Liver (tissue), 9 donors: ENCODE results near the gene TMEM86B. TPM values are rescaled to one million over a fixed set of nuclear protein-coding genes. Genes with fewer than 3 reads are reported as not detected.

ENCODE experiments used
- DNase-seq: peaks from one replicate; pipeline ENCODE4 v3.0.0-alpha.2; 2017; ENCODE audit warnings: low spot score
- H3K27ac ChIP-seq, 2 donors: one replicate each; pipeline ENCODE4 v1.7.0; 2013; ENCODE audit warnings: inconsistent platforms in 2 of 2, low read length in 2 of 2, control low read depth in 1 of 2, low read depth in 1 of 2, mild to moderate bottlenecking in 1 of 2
- H3K27me3 ChIP-seq, 4 donors: one replicate each; pipeline versions ENCODE4 v1.6.1 to v1.7.0; 2013; ENCODE audit warnings: low read length in 3 of 4, inconsistent platforms in 1 of 4, mild to moderate bottlenecking in 1 of 4, moderate library complexity in 1 of 4; ENCODE audit not compliant: control insufficient read depth in 4 of 4, insufficient read depth in 4 of 4
- H3K36me3 ChIP-seq, 4 donors: one replicate each; pipeline versions ENCODE4 v1.6.1 to v1.7.0; 2013; ENCODE audit warnings: low read length in 3 of 4, mild to moderate bottlenecking in 3 of 4, low read depth in 1 of 4, moderate library complexity in 1 of 4; ENCODE audit not compliant: control insufficient read depth in 4 of 4, insufficient read depth in 3 of 4
- H3K4me1 ChIP-seq, 4 donors: one replicate each; pipeline versions ENCODE4 v1.6.1 to v1.7.0; 2013; ENCODE audit warnings: low read length in 3 of 4, mild to moderate bottlenecking in 3 of 4, moderate library complexity in 1 of 4; ENCODE audit not compliant: control insufficient read depth in 4 of 4, insufficient read depth in 4 of 4
- H3K4me3 ChIP-seq, 3 donors: one replicate each; pipeline versions ENCODE4 v1.6.1 to v1.7.0; 2013; ENCODE audit warnings: low read length in 3 of 3, control low read depth in 1 of 3, low read depth in 1 of 3, mild to moderate bottlenecking in 1 of 3
- H3K9ac ChIP-seq, 2 donors: one replicate each; pipeline ENCODE4 v1.7.0; 2013; ENCODE audit warnings: low read length in 2 of 2, mild to moderate bottlenecking in 2 of 2, moderate library complexity in 2 of 2, control low read depth in 1 of 2, low read depth in 1 of 2
- H3K9me3 ChIP-seq, 4 donors: one replicate each; pipeline versions ENCODE4 v1.6.1 to v1.7.0; 2013; ENCODE audit warnings: low read length in 3 of 4; ENCODE audit not compliant: control insufficient read depth in 4 of 4
- ATF3 ChIP-seq: IDR thresholded peaks from 2 replicates; pipeline ENCODE4 v1.6.1; 2016; ENCODE audit warnings: antibody characterized with exemption
- CTCF ChIP-seq: fragments of 150-350 bp; IDR thresholded peaks from 2 replicates; pipeline ENCODE4 v1.5.1; 2017; ENCODE audit warnings: improper control_type of control experiment, low read depth, low read length; ENCODE audit not compliant: missing input control
- FOXA1 ChIP-seq: IDR thresholded peaks from 2 replicates; pipeline ENCODE4 v1.6.1; 2016; ENCODE audit warnings: antibody characterized with exemption
- GABPA ChIP-seq, 2 donors: IDR thresholded peaks in 1 of 2; conservative IDR thresholded peaks in 1 of 2; 2 replicates each; pipeline ENCODE4 v1.6.1; 2016; ENCODE audit warnings: antibody characterized with exemption in 2 of 2, mild to moderate bottlenecking in 1 of 2, moderate library complexity in 1 of 2
- HNF4A ChIP-seq, 2 donors: conservative IDR thresholded peaks; 2 replicates each; pipeline ENCODE4 v1.6.1; 2016; ENCODE audit warnings: antibody characterized with exemption in 2 of 2, mild to moderate bottlenecking in 2 of 2
- HNF4G ChIP-seq: IDR thresholded peaks from 2 replicates; pipeline ENCODE4 v1.6.1; 2016; ENCODE audit warnings: antibody characterized with exemption
- JUND ChIP-seq, 2 donors: IDR thresholded peaks; 2 replicates each; pipeline ENCODE4 v1.6.1; 2016; ENCODE audit warnings: antibody characterized with exemption in 2 of 2
- RAD21 ChIP-seq, 2 donors: IDR thresholded peaks; 2 replicates each; pipeline ENCODE4 v1.6.1; 2016; ENCODE audit warnings: antibody characterized with exemption in 2 of 2, mild to moderate bottlenecking in 2 of 2
- RXRA ChIP-seq, 2 donors: IDR thresholded peaks; 2 replicates each; pipeline ENCODE4 v1.6.1; 2017 to 2018; ENCODE audit warnings: antibody characterized with exemption in 2 of 2, mild to moderate bottlenecking in 1 of 2
- SP1 ChIP-seq: IDR thresholded peaks from 2 replicates; pipeline ENCODE4 v1.6.1; 2018; ENCODE audit warnings: antibody characterized with exemption, mild to moderate bottlenecking
- ZBTB33 ChIP-seq: IDR thresholded peaks from 2 replicates; pipeline ENCODE4 v1.6.1; 2016; ENCODE audit warnings: antibody characterized with exemption
- WGBS: extraction: QIAGEN DNeasy Blood & Tissue Kit; methylation state at CpG from one replicate; pipeline ENCODE4 v1.1.7; 2013; 5-methylcytosine and 5-hydroxymethylcytosine counted together
- polyA plus RNA-seq, 2 donors: library from polyadenylated mRNA; stranded (reverse) in 1 of 2; unstranded in 1 of 2; fragments of 200-250 nt in 1 of 2; fragments of >200 nt in 1 of 2; fragmentation: Nextera tagmentation in 1 of 2; extraction: Ambion mirVana in 1 of 2; gene quantifications; one replicate each; pipeline versions ENCODE4 v1.2.1 to v1.2.3, GENCODE V29; 2013 to 2015
- total RNA-seq, 2 donors: library from RNA; depleted of rRNA; stranded (reverse); fragments of >200 nt; gene quantifications; one replicate each; pipeline ENCODE4 v1.2.3, GENCODE V29; 2014
- donor health status: healthy.
- donor health status: healthy.
- donor health status: healthy.
- donor health status: healthy.
- donor health status: healthy.

Gene TMEM86B
- total and polyA plus RNA-seq, 4 donors = 4.8 to 20.1 (median 16.6) TPM

GRCh38 chr19:55257461-55258420, 29.2 kb upstream of the TMEM86B start:
- Histone ChIP-seq H3K9ac (peak overlapping the region; percentile 77 to 96), H3K4me1 (peaks cover 2 to 54% (median 34%) of the 10 kb centered on the region in 4 donors), H3K27ac (peak overlapping the region; percentile 48 to 78), H3K4me3 (peak overlapping the region; percentile 72 to 95 (median 91)), H3K27me3 (no peaks in the 10 kb centered on the region), H3K36me3 (peaks cover 0 to 3% (median 0%) of the 10 kb centered on the region in 4 donors), H3K9me3 (no peaks in the 10 kb centered on the region)
- DNase-seq = no peak
- WGBS = 4% methylated on average over 51 of the region's 51 CpGs
- TF ChIP-seq HNF4A (conservative IDR thresholded peaks at IDR 0.05) (peak; percentile 36 to 41), RAD21 (IDR thresholded peaks at IDR 0.05) (no peak)

- peak overlapping the region in 1 of 2 donors; percentile 96 for H3K9ac ChIP-seq
- 56% methylated on average over 22 of the region's 22 CpGs for WGBS
- TF ChIP-seq FOXA1 (no peak), ZBTB33 (no peak), HNF4G (no peak), ATF3 (no peak), SP1 (no peak), JUND (IDR thresholded peaks at IDR 0.05) (no peak), GABPA (IDR thresholded peaks at IDR 0.05 in 1 of 2, conservative IDR thresholded peaks at IDR 0.05 in 1 of 2) (no peak), CTCF (no peak), RXRA (IDR thresholded peaks at IDR 0.05) (no peak)
- H3K27me3 ChIP-seq = no peaks in the 10 kb centered on the region
- no peaks in the 10 kb centered on the region for H3K36me3 ChIP-seq
- H3K27ac ChIP-seq = peak overlapping the region; percentile 27 to 78
- no peaks in the 10 kb centered on the region for H3K9me3 ChIP-seq
- no peak for DNase-seq
- peak overlapping the region; percentile 72 to 95 (median 91) for H3K4me3 ChIP-seq
- H3K4me1 ChIP-seq = peaks cover 2 to 55% (median 35%) of the 10 kb centered on the region in 4 donors
Measured at GRCh38 chr19:55256562-55257460, 28.2 kb upstream of the TMEM86B start.
